IMR-90 (cell line): Measurements from ENCODE around the gene BTD. TPM values are rescaled to one million over a fixed set of nuclear protein-coding genes. Genes with fewer than 3 reads are reported as not detected.
A peak's percentile ranks its signal among the peaks of the same experiment; 100 is the strongest.

Experiments used
- ATAC-seq: fragments of 200-7000 bp; cut with Tn5 transposase; 2 replicates; pipeline ENCODE4 v1.9.1; 2020; ENCODE audit warnings: low read depth, mild to moderate bottlenecking, moderate library complexity
- BruUV-seq: library from RNA; stranded (reverse); fragments of 400-500 nt; replicated peaks from 2 replicates; lab custom pipeline; 2021; lab: Mats Ljungman, UMichigan
- CTCF ChIA-PET: fragments of 300-600 bp; formaldehyde crosslinking; extraction: SDS; loops from one replicate; lab custom pipeline; 2021; ENCODE audit warnings: antibody characterized with exemption; lab: Yijun Ruan, JAX
- POLR2A ChIA-PET: fragments of 300-600 bp; sonication (Branson Sonifier 250); formaldehyde crosslinking; loops from one replicate; lab custom pipeline; 2022; ENCODE audit warnings: antibody characterized with exemption; ENCODE audit not compliant: unreplicated experiment; lab: Charles Lee
- DNase-seq: peaks from one replicate; pipeline ENCODE4 v3.0.0; 2013
- H2AFZ ChIP-seq: replicated peaks from 2 replicates; pipeline ENCODE3; 2013; ENCODE audit warnings: low read length, mild to moderate bottlenecking; ENCODE audit not compliant: poor library complexity
- H2AK5ac ChIP-seq: 2 replicates; pipeline ENCODE4 v1.6.1; 2013; ENCODE audit warnings: low read depth, low read length, inconsistent platforms
- H2AK9ac ChIP-seq: replicated peaks from 2 replicates; pipeline ENCODE3; 2013; ENCODE audit warnings: mild to moderate bottlenecking, low read depth, low read length, moderate library complexity; ENCODE audit not compliant: poor library complexity
- H2BK120ac ChIP-seq: 2 replicates; pipeline ENCODE4 v1.6.1; 2013; ENCODE audit warnings: low read depth, low read length, inconsistent platforms
- H2BK15ac ChIP-seq: 3 replicates; pipeline ENCODE4 v1.6.1; 2013; ENCODE audit warnings: low read depth, low read length, inconsistent platforms
- H2BK20ac ChIP-seq: 2 replicates; pipeline ENCODE4 v1.6.1; 2013; ENCODE audit warnings: low read depth, mild to moderate bottlenecking, inconsistent platforms, low read length, moderate library complexity
- H2BK5ac ChIP-seq: 2 replicates; pipeline ENCODE4 v1.6.1; 2013; ENCODE audit warnings: mild to moderate bottlenecking, low read depth, low read length, inconsistent platforms; ENCODE audit not compliant: poor library complexity, severe bottlenecking
- H3K14ac ChIP-seq: replicated peaks from 2 replicates; pipeline ENCODE4 v1.6.1; 2013; ENCODE audit warnings: low read depth, low read length, inconsistent platforms
- H3K18ac ChIP-seq: 2 replicates; pipeline ENCODE4 v1.6.1; 2013; ENCODE audit warnings: low read depth, low read length, control low read depth
- H3K23ac ChIP-seq: 2 replicates; pipeline ENCODE4 v1.6.1; 2013; ENCODE audit warnings: low read depth, low read length, inconsistent platforms
- H3K27ac ChIP-seq: 2 replicates; pipeline ENCODE4 v1.5.1; 2013; ENCODE audit warnings: mild to moderate bottlenecking, control low read depth, low read length; ENCODE audit not compliant: insufficient read depth
- H3K27me3 ChIP-seq: 2 replicates; pipeline ENCODE4 v1.6.1; 2013; ENCODE audit warnings: low read length; ENCODE audit not compliant: control insufficient read depth, insufficient read depth
- H3K36me3 ChIP-seq: 2 replicates; pipeline ENCODE4 v1.6.1; 2013; ENCODE audit warnings: low read length, mixed read lengths; ENCODE audit not compliant: control insufficient read depth, insufficient read depth
- H3K4ac ChIP-seq: 2 replicates; pipeline ENCODE4 v1.6.1; 2013; ENCODE audit warnings: low read depth, low read length, inconsistent platforms
- H3K4me1 ChIP-seq: 2 replicates; pipeline ENCODE4 v1.6.1; 2013; ENCODE audit warnings: low read length, mixed read lengths; ENCODE audit not compliant: control insufficient read depth, insufficient read depth
- H3K4me2 ChIP-seq: 2 replicates; pipeline ENCODE4 v1.6.1; 2013; ENCODE audit warnings: low read depth, mild to moderate bottlenecking, control low read depth, low read length, moderate library complexity
- H3K4me3 ChIP-seq: 2 replicates; pipeline ENCODE4 v1.5.1; 2013; ENCODE audit warnings: low read depth, mild to moderate bottlenecking, control low read depth, low read length, moderate library complexity; ENCODE audit not compliant: insufficient read depth
- H3K56ac ChIP-seq: 2 replicates; pipeline ENCODE4 v1.6.1; 2013; ENCODE audit warnings: low read length, inconsistent platforms; ENCODE audit not compliant: insufficient read depth; ENCODE audit errors: extremely low read depth
- H3K79me1 ChIP-seq, 2 experiments: 2 replicates each; pipeline ENCODE4 v1.6.1; 2013; ENCODE audit warnings: low read length in 2 of 2, inconsistent platforms in 1 of 2, low read depth in 1 of 2
- H3K9ac ChIP-seq: 2 replicates; pipeline ENCODE4 v1.6.1; 2013; ENCODE audit warnings: low read depth, low read length, control low read depth
- H3K9me1 ChIP-seq: 2 replicates; pipeline ENCODE4 v1.6.1; 2013; ENCODE audit warnings: low read length, inconsistent platforms; ENCODE audit not compliant: insufficient read depth
- H3K9me3 ChIP-seq: 2 replicates; pipeline ENCODE4 v1.6.1; 2013; ENCODE audit warnings: low read length; ENCODE audit not compliant: control insufficient read depth, insufficient read depth
- H4K20me1 ChIP-seq: 2 replicates; pipeline ENCODE4 v1.6.1; 2013; ENCODE audit warnings: low read length, inconsistent platforms; ENCODE audit not compliant: insufficient read depth
- H4K5ac ChIP-seq: 2 replicates; pipeline ENCODE4 v1.6.1; 2013; ENCODE audit warnings: mild to moderate bottlenecking, low read depth, low read length, control low read depth
- H4K8ac ChIP-seq, 2 experiments: 2 replicates each; pipeline ENCODE4 v1.6.1; 2013; ENCODE audit warnings: low read depth in 2 of 2, low read length in 2 of 2, control low read depth in 1 of 2, inconsistent platforms in 1 of 2
- H4K91ac ChIP-seq: 2 replicates; pipeline ENCODE4 v1.6.1; 2013; ENCODE audit warnings: low read depth, low read length, inconsistent platforms; ENCODE audit not compliant: insufficient read depth
- BHLHE40 ChIP-seq: fragments of 150-350 bp; IDR thresholded peaks from 2 replicates; pipeline ENCODE4 v1.6.1; 2016; ENCODE audit warnings: mild to moderate bottlenecking, low read depth, low read length
- FOS ChIP-seq: fragments of 150-350 bp; IDR thresholded peaks from 2 replicates; pipeline ENCODE4 v1.6.1; 2016; ENCODE audit warnings: low read depth, low read length
- MAFK ChIP-seq: IDR thresholded peaks from 2 replicates; pipeline ENCODE4 v1.6.1; 2012; ENCODE audit warnings: low read depth, low read length, improper control_type of control experiment
- MXI1 ChIP-seq: IDR thresholded peaks from 2 replicates; pipeline ENCODE4 v1.6.1; 2012; ENCODE audit warnings: low read depth, mild to moderate bottlenecking, low read length, moderate library complexity, borderline replicate concordance
- NFE2L2 ChIP-seq: fragments of 150-350 bp; IDR thresholded peaks from 2 replicates; pipeline ENCODE4 v1.6.1; 2016; ENCODE audit warnings: low read depth, mild to moderate bottlenecking, low read length
- POLR2A ChIP-seq: IDR thresholded peaks from 2 replicates; pipeline ENCODE4 v1.6.1; 2012; ENCODE audit warnings: mild to moderate bottlenecking, low read depth, low read length
- RFX5 ChIP-seq: IDR thresholded peaks from 2 replicates; pipeline ENCODE4 v1.8.0; 2012; ENCODE audit warnings: low read depth, mild to moderate bottlenecking, low read length, moderate library complexity
- WGBS, 2 experiments: methylation state at CpG; one replicate each; pipeline versions ENCODE4 v1.1.5 to v1.1.7; 2013; ENCODE audit warnings: missing lambda C conversion rate in 2 of 2; ENCODE audit not compliant: insufficient read length in 1 of 2; ENCODE audit errors: extremely low coverage in 2 of 2; 5-methylcytosine and 5-hydroxymethylcytosine counted together
- dilution Hi-C: fragments of 300-500 bp; cut with HindIII; formaldehyde crosslinking; loops from one replicate; pipeline ENCODE4 v1.14.3; 2018; ENCODE audit warnings: low sequenced_read_pairs; ENCODE audit not compliant: unreplicated experiment
- in situ Hi-C: fragments of 300-500 bp; cut with MboI; formaldehyde crosslinking; loops from 3 replicates; pipeline ENCODE4 v1.14.3; 2019; ENCODE audit warnings: low sequenced_read_pairs, inconsistent platforms, mixed read lengths
- intact Hi-C: fragments of 100-400 bp; cut with micrococcal nuclease; formaldehyde crosslinking; loops from 2 replicates; pipeline ENCODE4 v1.10.0; 2022
- polyA plus RNA-seq, 3 experiments: library from polyadenylated mRNA; depleted of rRNA; stranded (reverse); fragments of >200 nt; gene quantifications; 2 replicates each; pipeline ENCODE4 v1.2.3, GENCODE V29; 2012; ENCODE audit warnings: low replicate concordance in 1 of 3
- total RNA-seq: library from RNA; depleted of rRNA; stranded (reverse); fragments of >200 nt; gene quantifications from 2 replicates; pipeline ENCODE4 v1.2.3, GENCODE V29; 2012
- TF ChIP-seq, protein P1 (sequence below): conservative IDR thresholded peaks from 2 replicates; pipeline ENCODE4 v1.5.1; 2012; ENCODE audit warnings: mild to moderate bottlenecking, low read depth, low read length, improper control_type of control experiment

BTD gene
- total and polyA plus RNA-seq, 2 of the 4 experiments (the other 2 are of a cell fraction): 14.8 to 21.1 TPM

DNA sequence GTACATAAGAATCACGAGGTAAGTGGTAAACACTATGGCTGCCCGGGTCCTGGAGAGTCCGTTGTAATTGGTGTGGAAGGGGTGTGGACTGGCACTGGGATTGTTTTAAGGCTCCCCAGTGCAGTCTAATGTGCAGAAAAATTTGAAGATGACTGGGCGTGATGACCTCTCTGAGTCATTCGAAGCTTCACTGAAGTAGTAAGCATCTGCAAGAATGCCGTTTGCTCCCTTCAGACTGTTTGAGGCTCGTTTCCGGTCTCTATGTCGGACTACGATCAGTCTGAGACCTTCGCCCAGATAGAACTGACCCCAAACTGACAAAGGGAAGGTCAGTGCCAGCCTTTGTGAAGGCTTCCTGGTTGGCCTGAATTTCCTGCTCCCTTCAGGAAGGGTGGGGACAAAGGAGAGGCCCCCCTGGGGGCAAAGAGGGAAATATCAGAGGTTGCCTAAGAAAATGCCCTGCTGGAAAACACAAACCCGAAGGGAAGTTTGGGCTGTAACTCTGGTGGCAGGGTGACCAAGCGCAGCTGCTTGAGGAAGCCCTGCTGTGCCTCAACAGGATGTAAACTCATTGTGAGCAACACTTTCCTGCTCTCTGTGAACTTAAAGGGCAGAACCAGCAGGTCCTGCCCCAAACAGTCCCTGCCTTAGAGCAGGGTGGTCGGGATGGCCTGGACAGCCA, 34.6 kb downstream of the BTD start:
- ChIA-PET CTCF (interaction anchor here (0.7 to 1.7 kb wide), 2 partner anchors 136 to 176 kb away, joined by 3 to 6 read pairs; no protein-coding TSS in a partner anchor), POLR2A (interaction anchor here (0.6 to 0.7 kb wide), 2 partner anchors 160 to 768 kb away, joined by 3 to 4 read pairs; no protein-coding TSS in a partner anchor)
- Histone ChIP-seq H3K79me1 (peaks cover 15 to 42% of the 10 kb centered on the region in 2 experiments; a peak in 3 of 4 replicates), H4K8ac (peak overlapping the region; percentile 65 to 95), H2BK20ac (peak overlapping the region; percentile 99), H2AK9ac (peak overlapping the region; percentile 97), H4K5ac (peak overlapping the region; percentile 88), H3K27me3 (no peaks in the 10 kb centered on the region), H2AK5ac (peak overlapping the region; percentile 98), H3K18ac (peak overlapping the region; percentile 89), H3K23ac (peak overlapping the region; percentile 98), H3K9ac (peak overlapping the region; percentile 49), H3K14ac (peak overlapping the region; percentile 92), H2BK120ac (peak overlapping the region; percentile 99), H4K20me1 (no peaks in the 10 kb centered on the region), H3K9me1 (peaks cover 25% of the 10 kb centered on the region), H3K9me3 (no peaks in the 10 kb centered on the region), H3K36me3 (no peaks in the 10 kb centered on the region), H3K4me3 (no peak overlapping the region), H2BK15ac (peak overlapping the region; percentile 98), H3K4me1 (peaks cover 37% of the 10 kb centered on the region), H2BK5ac (peak overlapping the region; percentile 92), H3K4ac (peak overlapping the region; percentile 97), H3K4me2 (peak overlapping the region; percentile 47), H3K27ac (peak overlapping the region; percentile 86), H4K91ac (peak overlapping the region; percentile 98), H3K56ac (peak overlapping the region; percentile 94), H2AFZ (peak overlapping the region; percentile 89)
- ATAC-seq (peak; percentile 78), DNase-seq (peak; percentile 96)
- in situ Hi-C loops (loop anchor here (25.0 kb wide), 2 partner anchors 426 to 601 kb away; no protein-coding TSS in a partner anchor), intact Hi-C loops (loop anchor here (1.0 to 10.0 kb wide), 2 partner anchors 11 to 609 kb away; no protein-coding TSS in a partner anchor), dilution Hi-C loops (no loop called here)
- BruUV-seq: no TSS peak
- 29% methylated on average over 5 of the region's 14 CpGs; no CpG with 5 or more reads in 1 of the 2 experiments for WGBS, 2 experiments
- TF ChIP-seq FOS: peak; percentile 93
- no peak for TF ChIP-seq MXI1
- peak; percentile 56; the same call in 1 of the 2 replicates for TF ChIP-seq BHLHE40
- TF ChIP-seq, protein P1, sequence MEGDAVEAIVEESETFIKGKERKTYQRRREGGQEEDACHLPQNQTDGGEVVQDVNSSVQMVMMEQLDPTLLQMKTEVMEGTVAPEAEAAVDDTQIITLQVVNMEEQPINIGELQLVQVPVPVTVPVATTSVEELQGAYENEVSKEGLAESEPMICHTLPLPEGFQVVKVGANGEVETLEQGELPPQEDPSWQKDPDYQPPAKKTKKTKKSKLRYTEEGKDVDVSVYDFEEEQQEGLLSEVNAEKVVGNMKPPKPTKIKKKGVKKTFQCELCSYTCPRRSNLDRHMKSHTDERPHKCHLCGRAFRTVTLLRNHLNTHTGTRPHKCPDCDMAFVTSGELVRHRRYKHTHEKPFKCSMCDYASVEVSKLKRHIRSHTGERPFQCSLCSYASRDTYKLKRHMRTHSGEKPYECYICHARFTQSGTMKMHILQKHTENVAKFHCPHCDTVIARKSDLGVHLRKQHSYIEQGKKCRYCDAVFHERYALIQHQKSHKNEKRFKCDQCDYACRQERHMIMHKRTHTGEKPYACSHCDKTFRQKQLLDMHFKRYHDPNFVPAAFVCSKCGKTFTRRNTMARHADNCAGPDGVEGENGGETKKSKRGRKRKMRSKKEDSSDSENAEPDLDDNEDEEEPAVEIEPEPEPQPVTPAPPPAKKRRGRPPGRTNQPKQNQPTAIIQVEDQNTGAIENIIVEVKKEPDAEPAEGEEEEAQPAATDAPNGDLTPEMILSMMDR: 0 out of 2 replicates have a peak, but pooled peaks have one; percentile 3
- peak; percentile 29; the same call in 1 of the 2 replicates for TF ChIP-seq MAFK
- TF ChIP-seq RFX5: no peak
- TF ChIP-seq POLR2A: peak; percentile 50; the same call in 1 of the 2 replicates
- peak; percentile 64 for TF ChIP-seq NFE2L2
